ENCODE measurements around the gene TSPY9.
"Not testable (repeated sequence)": the region's sequence is repeated elsewhere in the genome, so short reads cannot be mapped to it uniquely, and the experiment has no call there.

GRCh38 chrY:9516287-9516686 is 29.2 kb downstream of the TSPY9 start:
- TF ChIP-seq, protein P1, sequence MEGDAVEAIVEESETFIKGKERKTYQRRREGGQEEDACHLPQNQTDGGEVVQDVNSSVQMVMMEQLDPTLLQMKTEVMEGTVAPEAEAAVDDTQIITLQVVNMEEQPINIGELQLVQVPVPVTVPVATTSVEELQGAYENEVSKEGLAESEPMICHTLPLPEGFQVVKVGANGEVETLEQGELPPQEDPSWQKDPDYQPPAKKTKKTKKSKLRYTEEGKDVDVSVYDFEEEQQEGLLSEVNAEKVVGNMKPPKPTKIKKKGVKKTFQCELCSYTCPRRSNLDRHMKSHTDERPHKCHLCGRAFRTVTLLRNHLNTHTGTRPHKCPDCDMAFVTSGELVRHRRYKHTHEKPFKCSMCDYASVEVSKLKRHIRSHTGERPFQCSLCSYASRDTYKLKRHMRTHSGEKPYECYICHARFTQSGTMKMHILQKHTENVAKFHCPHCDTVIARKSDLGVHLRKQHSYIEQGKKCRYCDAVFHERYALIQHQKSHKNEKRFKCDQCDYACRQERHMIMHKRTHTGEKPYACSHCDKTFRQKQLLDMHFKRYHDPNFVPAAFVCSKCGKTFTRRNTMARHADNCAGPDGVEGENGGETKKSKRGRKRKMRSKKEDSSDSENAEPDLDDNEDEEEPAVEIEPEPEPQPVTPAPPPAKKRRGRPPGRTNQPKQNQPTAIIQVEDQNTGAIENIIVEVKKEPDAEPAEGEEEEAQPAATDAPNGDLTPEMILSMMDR (IDR thresholded peaks at IDR 0.05) = not testable (repeated sequence)
- TF ChIP-seq POLR2AphosphoS5 (IDR thresholded peaks at IDR 0.05) = not testable (repeated sequence)
